Right lung (tissue), 5 donors: ENCODE results near the gene DNAJB6. TPM values are rescaled to one million over a fixed set of nuclear protein-coding genes. Genes with fewer than 3 reads are reported as not detected.

Experiments used
- DNase-seq, 2 donors: peaks; one replicate each; pipeline ENCODE4 v3.0.0-alpha.2; 2013
- polyA plus RNA-seq, 5 donors: library from polyadenylated mRNA; unstranded; fragments of 120-200 nt; gene quantifications; one replicate each; pipeline versions ENCODE4 v1.2.1 to v1.2.3, GENCODE V29; 2013; ENCODE audit warnings: inconsistent platforms in 1 of 5, low replicate concordance in 1 of 5; ENCODE audit not compliant: insufficient read length in 5 of 5, insufficient read depth in 1 of 5

DNAJB6 gene
- polyA plus RNA-seq, 5 donors = 128 to 154 (median 140) TPM

- no peak for DNase-seq
Observed at GRCh38 chr7:157408258-157409101, 71.7 kb downstream of the DNAJB6 start.

- no peak for DNase-seq
Observed at GRCh38 chr7:157409149-157409752, 72.4 kb downstream of the DNAJB6 start.

- no peak for DNase-seq
Observed at GRCh38 chr7:157409753-157410727, 73.2 kb downstream of the DNAJB6 start.

- no peak for DNase-seq
Observed at GRCh38 chr7:157410831-157411556, 74.2 kb downstream of the DNAJB6 start.

DNA sequence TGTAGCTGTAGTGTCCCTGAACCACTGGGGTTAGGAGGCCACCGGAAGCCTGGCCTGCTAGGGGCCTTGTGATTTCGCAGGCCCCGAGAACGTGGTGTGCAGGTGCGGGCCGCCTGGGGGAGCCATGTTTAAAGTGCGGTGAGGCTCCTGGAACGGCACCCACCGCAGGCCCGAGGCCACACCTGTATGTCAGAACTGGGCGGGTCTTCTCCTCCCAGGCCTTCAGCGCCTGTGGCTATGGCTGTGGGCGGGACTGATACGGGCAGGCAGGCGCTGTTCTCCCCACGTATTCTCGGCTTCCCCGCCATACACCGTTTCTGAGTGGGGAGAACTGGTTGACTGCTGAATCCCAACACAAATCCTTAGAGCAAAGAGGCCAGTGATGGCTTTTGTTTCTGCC is 74.8 kb downstream of the DNAJB6 start:
- no peak for DNase-seq

- no peak for DNase-seq
Observed at GRCh38 chr7:157412021-157412443, 75.2 kb downstream of the DNAJB6 start.

DNA sequence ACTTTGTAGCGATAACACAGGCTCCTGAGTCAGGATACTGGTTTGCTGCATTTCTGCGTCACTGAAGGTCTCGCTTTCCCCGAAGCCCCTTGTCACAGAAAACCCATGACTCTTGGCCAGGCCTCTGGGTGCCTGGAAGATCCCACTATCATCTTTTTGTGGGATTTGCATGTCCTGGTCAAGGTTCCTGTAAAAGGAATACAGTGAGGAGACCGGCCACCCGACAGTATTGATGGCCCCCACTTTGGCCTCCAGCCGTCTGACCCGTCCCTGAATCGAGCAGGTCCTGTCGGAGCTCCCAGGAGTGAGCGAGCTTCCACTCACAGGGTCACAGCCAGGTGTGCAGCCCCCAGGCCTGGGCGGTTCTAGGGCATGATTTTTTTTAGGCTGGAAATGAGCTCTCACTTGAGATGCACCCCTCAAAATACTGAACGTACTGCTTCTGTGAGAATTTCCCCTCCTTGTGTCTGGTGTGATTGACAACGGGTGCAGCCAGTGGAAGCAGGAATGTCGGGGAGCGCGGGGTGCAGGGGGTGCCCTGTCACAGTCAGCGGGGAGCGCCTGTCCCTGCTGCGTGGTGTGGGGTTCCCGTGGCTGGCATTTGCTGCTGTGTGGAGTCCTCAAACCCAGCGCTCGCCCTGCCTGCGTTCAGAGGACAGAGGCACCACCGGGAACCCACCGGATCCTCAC is 75.8 kb downstream of the DNAJB6 start:
- DNase-seq = no peak

DNA sequence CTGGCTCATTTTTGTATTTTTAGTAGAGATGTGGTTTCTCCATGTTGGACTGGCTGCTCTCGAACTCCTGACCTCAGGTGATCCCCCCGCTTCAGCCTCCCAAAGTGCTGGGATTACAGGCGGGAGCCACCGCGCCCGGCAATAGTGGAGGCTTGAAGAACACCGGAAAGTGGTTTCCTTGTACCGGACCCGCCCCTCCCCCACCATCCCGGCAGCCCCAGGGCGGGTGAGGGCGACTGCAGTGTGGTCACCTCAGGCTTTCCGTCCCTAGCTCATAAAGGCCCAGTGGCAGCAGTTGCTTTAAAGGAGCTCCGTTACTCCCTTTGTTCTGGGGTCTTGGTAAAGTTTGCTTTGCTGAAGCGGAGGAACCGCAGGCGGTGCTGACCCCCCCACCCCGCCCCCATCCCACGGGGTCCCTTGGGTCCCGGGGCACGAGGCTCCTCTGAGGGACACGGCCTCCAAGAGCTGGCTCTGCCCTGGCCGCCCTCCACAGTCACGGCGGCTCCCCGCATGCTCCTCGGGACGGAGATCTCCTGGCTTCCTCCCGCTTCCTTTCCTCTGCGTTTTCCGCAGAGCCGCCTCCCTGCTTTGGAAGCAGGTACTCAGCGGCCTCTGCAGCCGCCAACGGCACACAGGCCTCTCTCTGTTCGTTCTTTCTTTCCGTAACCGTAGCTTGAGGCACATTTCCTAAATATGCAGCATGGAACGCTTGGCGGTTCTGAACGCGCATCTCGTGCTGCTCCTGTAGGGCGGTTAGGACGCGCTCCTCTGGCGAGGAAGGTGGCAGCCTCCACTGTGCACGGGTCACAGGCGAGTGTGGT is 77.3 kb downstream of the DNAJB6 start:
- DNase-seq = no peak

- DNase-seq = no peak
Observed at GRCh38 chr7:157414702-157415096, 77.9 kb downstream of the DNAJB6 start.

DNA sequence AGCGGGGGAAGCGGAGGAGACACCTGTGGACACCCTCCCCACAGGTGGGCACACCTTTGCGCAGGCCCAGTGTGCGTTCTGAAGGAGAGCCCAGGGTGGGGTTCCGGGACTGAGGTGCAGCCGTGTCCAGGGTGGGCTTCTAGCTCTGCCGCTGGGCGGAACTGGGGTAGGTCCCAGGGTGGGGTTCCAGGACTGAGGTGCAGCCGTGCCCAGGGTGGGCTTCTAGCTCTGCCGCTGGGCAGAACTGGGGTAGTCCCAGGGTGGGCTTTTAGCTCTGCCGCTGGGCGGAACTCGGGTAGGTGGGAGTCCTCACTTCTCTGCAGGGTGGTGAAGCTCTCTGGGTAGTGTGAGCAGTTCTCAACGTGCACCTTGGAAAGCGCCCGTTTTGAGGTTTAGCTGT is 78.7 kb downstream of the DNAJB6 start:
- DNase-seq = no peak

- DNase-seq = no peak
Observed at GRCh38 chr7:157416011-157416410, 79.2 kb downstream of the DNAJB6 start.

DNA sequence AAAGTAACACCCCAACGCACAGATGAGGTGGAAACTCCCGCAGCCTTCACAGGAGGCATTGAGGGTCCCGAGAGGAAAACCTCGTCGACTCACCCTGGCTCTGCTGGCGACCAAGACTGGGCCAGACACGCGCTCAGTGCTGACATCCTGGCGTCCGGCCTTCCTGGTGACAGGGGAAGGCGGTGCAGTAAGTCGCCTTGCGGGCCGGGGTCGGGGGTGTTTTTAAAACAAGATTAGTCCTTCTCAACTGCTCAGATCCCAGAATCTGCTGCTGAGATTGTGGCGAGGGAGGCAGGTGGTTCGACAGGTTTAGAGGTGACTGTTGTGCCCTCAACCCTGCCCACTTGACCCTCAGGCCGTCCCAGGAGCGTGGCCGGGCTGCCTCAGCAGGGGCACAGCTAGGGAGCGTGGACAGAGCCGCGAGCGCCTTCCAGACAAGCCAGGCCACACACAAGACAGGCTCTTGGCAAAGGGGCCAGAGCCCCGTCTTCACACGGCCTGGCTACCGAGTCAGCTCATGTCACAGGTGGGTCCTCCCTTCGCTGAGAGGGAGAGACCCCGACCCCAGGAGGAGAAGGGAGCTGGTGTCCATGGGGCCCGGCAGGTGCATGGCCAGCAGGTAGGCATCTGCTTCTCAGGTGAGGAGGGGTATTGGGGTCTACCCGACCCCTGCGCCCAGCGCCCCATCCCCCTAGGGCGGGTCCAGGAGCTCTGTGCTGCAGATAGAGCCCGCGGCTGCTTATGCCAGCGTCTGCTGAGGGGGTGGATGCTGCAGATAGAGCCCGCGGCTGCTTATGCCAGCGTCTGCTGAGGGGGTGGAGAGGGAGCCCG is 81.6 kb downstream of the DNAJB6 start:
- no peak for DNase-seq

GRCh38 chr7:157419035-157419293 is 82.2 kb downstream of the DNAJB6 start:
- DNase-seq = no peak

- DNase-seq = no peak
Observed at GRCh38 chr7:157422279-157422678, 85.5 kb downstream of the DNAJB6 start.

- no peak for DNase-seq
Observed at GRCh38 chr7:157423348-157423747, 86.5 kb downstream of the DNAJB6 start.

DNA sequence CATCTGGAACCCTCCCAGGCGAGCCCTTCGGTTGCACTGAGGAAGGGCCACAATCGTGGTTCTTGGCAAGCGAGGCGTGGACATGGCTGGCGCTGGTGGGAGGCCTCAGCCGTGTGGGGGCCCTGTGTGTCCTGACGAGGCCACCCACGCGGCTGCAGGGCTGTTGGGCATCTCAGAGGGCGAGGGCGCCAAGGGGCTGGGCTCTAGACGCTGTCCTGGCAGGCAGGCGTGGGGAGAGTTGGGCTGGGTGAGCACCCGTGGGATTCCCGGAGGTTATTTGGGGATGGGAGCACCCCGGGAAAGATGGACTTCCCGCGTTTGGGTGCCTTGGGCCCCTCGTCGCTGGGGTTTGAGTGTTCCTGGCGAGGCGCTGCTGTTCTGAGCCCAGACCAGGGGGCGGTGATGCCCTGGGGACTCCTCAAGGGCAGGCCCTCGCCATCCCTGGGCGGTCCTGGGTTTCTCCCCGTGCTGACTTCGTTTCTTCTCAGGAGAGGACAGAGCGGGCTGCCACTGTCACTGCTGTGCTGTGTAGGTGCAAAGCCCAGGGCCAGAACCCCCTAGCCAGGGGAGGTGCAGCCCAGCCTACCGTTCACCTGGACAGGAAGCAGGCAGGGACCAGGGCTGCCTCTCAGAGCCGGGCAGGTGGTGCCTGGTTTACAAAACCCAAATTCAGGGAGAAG is 87.2 kb downstream of the DNAJB6 start:
- no peak for DNase-seq

DNA sequence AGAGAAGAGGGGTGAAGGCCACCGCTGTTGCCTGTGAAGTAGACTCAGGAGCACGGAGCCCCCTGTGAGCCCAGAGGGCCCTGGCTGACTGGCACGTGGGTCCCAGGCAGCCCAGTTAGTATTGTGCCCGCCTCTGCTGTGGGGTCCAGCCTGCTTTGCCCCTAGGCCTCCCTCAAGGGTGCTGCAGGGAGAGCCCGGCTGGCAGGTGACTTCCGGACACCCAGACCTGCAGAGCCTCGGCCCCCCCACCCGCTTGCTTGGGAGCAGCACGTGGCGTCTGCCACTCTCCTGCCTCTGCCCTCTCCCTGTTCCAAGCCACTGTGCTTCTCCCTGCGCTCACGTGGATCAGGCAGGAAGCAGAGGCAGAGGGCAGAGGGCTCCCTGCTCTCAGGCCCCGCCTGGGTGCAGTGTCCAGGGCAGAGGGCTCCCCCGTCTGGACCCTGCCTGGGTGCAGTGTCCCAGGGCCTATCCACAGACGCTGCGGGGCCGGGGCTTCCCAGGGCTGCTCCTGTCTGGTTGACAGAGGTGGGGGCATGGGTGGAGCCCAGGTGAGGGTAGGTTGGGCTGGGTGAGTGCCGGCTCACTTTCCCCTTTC is 88.4 kb downstream of the DNAJB6 start:
- no peak for DNase-seq

DNA sequence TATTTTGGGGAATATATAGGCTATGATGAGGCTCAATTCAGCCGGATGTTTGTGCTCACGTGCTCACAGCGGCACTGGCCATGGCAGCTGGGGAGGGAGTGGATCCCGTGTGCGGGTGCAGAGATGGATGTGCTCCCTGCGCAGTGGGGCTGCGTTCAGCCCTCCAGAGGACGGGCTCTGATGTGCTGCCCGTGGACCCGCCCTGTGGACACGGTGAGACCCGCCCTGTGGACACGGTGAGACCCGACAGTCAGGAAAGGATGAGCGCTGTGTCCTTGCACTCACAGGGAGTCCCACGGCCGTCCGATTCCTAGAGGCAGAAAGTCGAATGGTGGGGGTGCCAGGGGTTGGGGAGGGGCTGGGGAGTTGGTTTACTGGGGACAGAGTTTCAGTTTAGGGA is 89.0 kb downstream of the DNAJB6 start:
- no peak for DNase-seq
